ENCODE results near the gene ADCY9. TPM values are rescaled to one million over a fixed set of nuclear protein-coding genes. Genes with fewer than 3 reads are reported as not detected.
"Not testable (repeated sequence)": the region's sequence is repeated elsewhere in the genome, so short reads cannot be mapped to it uniquely, and the experiment has no call there.

Gene ADCY9
- total RNA-seq, 1 donor from 2014 or later, result 49.6 TPM

- ATAC-seq, result no peak
- intact Hi-C loops (cut with DNase I), result no loop called here
- H3K9me3 ChIP-seq, result no peaks in the 10 kb centered on the region
- no peak overlapping the region for H3K4me3 ChIP-seq
- H3K36me3 ChIP-seq, result peaks cover 11% of the 10 kb centered on the region
- no peak overlapping the region for H3K27ac ChIP-seq
- no peaks in the 10 kb centered on the region for H3K27me3 ChIP-seq
- TF ChIP-seq, protein P1, sequence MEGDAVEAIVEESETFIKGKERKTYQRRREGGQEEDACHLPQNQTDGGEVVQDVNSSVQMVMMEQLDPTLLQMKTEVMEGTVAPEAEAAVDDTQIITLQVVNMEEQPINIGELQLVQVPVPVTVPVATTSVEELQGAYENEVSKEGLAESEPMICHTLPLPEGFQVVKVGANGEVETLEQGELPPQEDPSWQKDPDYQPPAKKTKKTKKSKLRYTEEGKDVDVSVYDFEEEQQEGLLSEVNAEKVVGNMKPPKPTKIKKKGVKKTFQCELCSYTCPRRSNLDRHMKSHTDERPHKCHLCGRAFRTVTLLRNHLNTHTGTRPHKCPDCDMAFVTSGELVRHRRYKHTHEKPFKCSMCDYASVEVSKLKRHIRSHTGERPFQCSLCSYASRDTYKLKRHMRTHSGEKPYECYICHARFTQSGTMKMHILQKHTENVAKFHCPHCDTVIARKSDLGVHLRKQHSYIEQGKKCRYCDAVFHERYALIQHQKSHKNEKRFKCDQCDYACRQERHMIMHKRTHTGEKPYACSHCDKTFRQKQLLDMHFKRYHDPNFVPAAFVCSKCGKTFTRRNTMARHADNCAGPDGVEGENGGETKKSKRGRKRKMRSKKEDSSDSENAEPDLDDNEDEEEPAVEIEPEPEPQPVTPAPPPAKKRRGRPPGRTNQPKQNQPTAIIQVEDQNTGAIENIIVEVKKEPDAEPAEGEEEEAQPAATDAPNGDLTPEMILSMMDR (IDR thresholded peaks at IDR 0.05), result no peak
- H3K4me1 ChIP-seq, result peaks cover 26% of the 10 kb centered on the region
- no peak for DNase-seq
Observed at GRCh38 chr16:3964686-3965290, 151.5 kb downstream of the ADCY9 start.

GRCh38 chr16:3963886-3964685 lies 152.2 kb downstream of the ADCY9 start:
- Histone ChIP-seq H3K4me3 (no peak overlapping the region), H3K36me3 (peaks cover 11% of the 10 kb centered on the region), H3K27ac (no peak overlapping the region), H3K27me3 (no peaks in the 10 kb centered on the region), H3K9me3 (no peaks in the 10 kb centered on the region), H3K4me1 (peaks cover 33% of the 10 kb centered on the region)
- no peak for DNase-seq
- TF ChIP-seq, protein P1 (IDR thresholded peaks at IDR 0.05), result no peak
- ATAC-seq, result no peak
- intact Hi-C loops (cut with DNase I), result no loop called here

DNA sequence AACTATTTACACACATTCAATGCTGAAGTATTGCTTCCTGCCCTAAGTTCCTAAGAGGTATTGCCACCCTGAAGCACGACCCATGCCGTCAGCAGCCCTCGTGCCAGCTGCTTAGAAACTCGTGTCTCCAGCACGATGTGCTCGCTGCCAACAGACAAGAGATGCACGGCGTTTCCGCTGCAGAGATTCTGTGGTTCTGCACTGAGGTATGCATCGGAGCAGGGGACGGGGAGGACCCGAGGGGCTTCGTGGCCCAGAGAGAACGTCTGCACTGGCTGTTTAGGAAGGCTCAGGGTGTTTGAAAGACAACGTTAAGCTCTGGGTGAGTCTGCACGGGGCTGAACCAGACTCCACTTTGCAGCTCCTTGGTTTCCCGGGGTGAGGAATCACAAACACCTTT lies 153.0 kb downstream of the ADCY9 start:
- no peaks in the 10 kb centered on the region for H3K27me3 ChIP-seq
- no peak overlapping the region for H3K4me3 ChIP-seq
- intact Hi-C loops (cut with DNase I), result no loop called here
- H3K36me3 ChIP-seq, result peaks cover 11% of the 10 kb centered on the region
- H3K9me3 ChIP-seq, result no peaks in the 10 kb centered on the region
- TF ChIP-seq, protein P1 (IDR thresholded peaks at IDR 0.05), result no peak
- ATAC-seq, result no peak
- H3K27ac ChIP-seq, result no peak overlapping the region
- DNase-seq, result no peak
- peaks cover 33% of the 10 kb centered on the region for H3K4me1 ChIP-seq

DNA sequence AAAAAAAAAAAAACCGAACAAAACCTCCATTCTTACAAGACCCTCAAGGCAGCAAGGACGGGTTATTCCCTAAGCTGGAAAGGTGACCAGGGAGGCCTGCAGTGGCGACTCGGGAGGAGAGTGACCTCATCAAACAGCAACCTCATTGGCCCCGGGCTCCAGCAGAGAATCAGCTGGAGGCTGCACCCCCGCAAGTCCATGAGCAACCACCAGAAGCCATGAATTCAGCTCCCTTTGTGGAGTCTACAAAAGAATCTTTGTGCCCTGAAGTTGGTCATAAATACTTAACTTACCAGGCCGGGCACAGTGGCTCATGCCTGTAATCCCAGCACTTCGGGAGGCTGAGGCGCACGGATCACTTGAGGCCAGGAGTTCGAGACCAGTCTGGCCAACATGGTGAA lies 154.8 kb downstream of the ADCY9 start:
- no peaks in the 10 kb centered on the region for H3K27me3 ChIP-seq
- no peak for ATAC-seq
- H3K36me3 ChIP-seq, result peaks cover 11% of the 10 kb centered on the region
- no peaks in the 10 kb centered on the region for H3K9me3 ChIP-seq
- intact Hi-C loops (cut with DNase I), result no loop called here
- H3K4me3 ChIP-seq, result peak overlapping the region; percentile 47
- peak overlapping the region; percentile 79 for H3K27ac ChIP-seq
- peaks cover 33% of the 10 kb centered on the region for H3K4me1 ChIP-seq
- TF ChIP-seq, protein P1 (IDR thresholded peaks at IDR 0.05), result no peak
- no peak for DNase-seq

GRCh38 chr16:3959926-3960590 lies 156.2 kb downstream of the ADCY9 start:
- H3K9me3 ChIP-seq; DNase-seq; H3K36me3 ChIP-seq; ATAC-seq; intact Hi-C loops (cut with DNase I); H3K27me3 ChIP-seq: not testable (repeated sequence)
- peaks cover 33% of the 10 kb centered on the region for H3K4me1 ChIP-seq
- peak overlapping the region; percentile 47 for H3K4me3 ChIP-seq
- peak overlapping the region; percentile 79 for H3K27ac ChIP-seq

DNA sequence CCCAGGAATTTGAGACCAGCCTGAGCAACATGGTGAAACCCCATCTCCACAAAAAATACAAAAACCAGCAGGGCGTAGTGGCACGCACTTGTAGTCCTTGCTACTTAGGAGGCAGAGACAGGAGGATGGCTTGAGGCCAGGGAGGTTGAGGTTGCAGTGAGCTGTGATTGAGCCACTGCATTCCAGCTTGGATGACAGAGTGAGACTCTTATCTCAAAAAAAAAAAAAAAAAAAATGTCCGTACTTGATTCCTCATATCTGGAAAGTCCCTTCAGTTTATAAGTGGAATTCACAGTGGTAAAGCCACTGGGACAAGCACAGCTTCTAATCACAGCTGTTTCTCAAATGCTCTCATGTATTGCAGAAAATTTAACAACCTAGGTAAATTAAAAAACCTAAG lies 157.1 kb downstream of the ADCY9 start:
- Histone ChIP-seq H3K27ac (peak overlapping the region; percentile 79), H3K4me1 (peaks cover 33% of the 10 kb centered on the region), H3K36me3 (no peaks in the 10 kb centered on the region), H3K9me3 (no peaks in the 10 kb centered on the region), H3K27me3 (no peaks in the 10 kb centered on the region), H3K4me3 (no peak overlapping the region)
- intact Hi-C loops (cut with DNase I), result no loop called here
- DNase-seq (no peak), ATAC-seq (peak; percentile 54)
- TF ChIP-seq, protein P1 (IDR thresholded peaks at IDR 0.05), result no peak

All from upper lobe of right lung (tissue), 1 donor.